ENCODE data around the gene SEPTIN1.

Gene SEPTIN1

GRCh38 chr16:30382111-30382881 lies at the start of gene SEPTIN1:
Gene SEPTIN1, minus strand, starts transcription at chr16:30382561. Its CDS starts 19 bp downstream, at chr16:30382542.
- no peak for DNase-seq (ENCODE audit: low spot score)

GRCh38 chr16:30430428-30430970 lies 48.1 kb upstream of the SEPTIN1 start:
- no peak for DNase-seq (ENCODE audit: low spot score)

GRCh38 chr16:30429678-30430427 lies 47.5 kb upstream of the SEPTIN1 start, which contains the start of gene DCTPP1:
Gene DCTPP1, minus strand, starts transcription at chr16:30430030. Its CDS starts 50 bp downstream, at chr16:30429980.
- peak; percentile 93 for DNase-seq (ENCODE audit: low spot score)

- DNase-seq (ENCODE audit: low spot score): no peak
Observed at GRCh38 chr16:30429418-30429677, 47.0 kb upstream of the SEPTIN1 start.

GRCh38 chr16:30428055-30428454 lies 45.7 kb upstream of the SEPTIN1 start:
- no peak for DNase-seq (ENCODE audit: low spot score)

- no peak for DNase-seq (ENCODE audit: low spot score)
Observed at GRCh38 chr16:30421010-30421409, 38.6 kb upstream of the SEPTIN1 start.

GRCh38 chr16:30418350-30419181 lies 36.2 kb upstream of the SEPTIN1 start:
- DNase-seq (ENCODE audit: low spot score): no peak

GRCh38 chr16:30417529-30418349 lies 35.4 kb upstream of the SEPTIN1 start:
- DNase-seq (ENCODE audit: low spot score): peak; percentile 95

GRCh38 chr16:30416624-30417528 lies 34.5 kb upstream of the SEPTIN1 start:
- DNase-seq (ENCODE audit: low spot score): no peak

GRCh38 chr16:30416047-30416603 lies 33.8 kb upstream of the SEPTIN1 start:
- DNase-seq (ENCODE audit: low spot score): no peak

- DNase-seq (ENCODE audit: low spot score): no peak
Observed at GRCh38 chr16:30414159-30414558, 31.8 kb upstream of the SEPTIN1 start.

- no peak for DNase-seq (ENCODE audit: low spot score)
Observed at GRCh38 chr16:30413112-30413806, 30.9 kb upstream of the SEPTIN1 start.

GRCh38 chr16:30409125-30410060 lies 27.0 kb upstream of the SEPTIN1 start:
- peak; percentile 91 for DNase-seq (ENCODE audit: low spot score)

GRCh38 chr16:30407804-30408534 lies 25.6 kb upstream of the SEPTIN1 start:
- peak; percentile 77 for DNase-seq (ENCODE audit: low spot score)

- peak; percentile 96 for DNase-seq (ENCODE audit: low spot score)
Observed at GRCh38 chr16:30407102-30407803, 24.9 kb upstream of the SEPTIN1 start, which contains the start of gene ZNF771. Gene ZNF771, plus strand, starts transcription at chr16:30407606. Its CDS starts 448 bp downstream, at chr16:30408054.

- DNase-seq (ENCODE audit: low spot score): no peak
Observed at GRCh38 chr16:30406795-30407101, 24.4 kb upstream of the SEPTIN1 start.
